ENCODE data around the gene CLDN1.
"Not testable (repeated sequence)": the region's sequence is repeated elsewhere in the genome, so short reads cannot be mapped to it uniquely, and the experiment has no call there.

Gene CLDN1

GRCh38 chr3:190279690-190280089 lies 42.6 kb downstream of the CLDN1 start:
- Histone ChIP-seq H3K36me3 (no peaks in the 10 kb centered on the region), H3K27ac (no peak overlapping the region), H3K4me1 (no peaks in the 10 kb centered on the region), H3K27me3 (no peaks in the 10 kb centered on the region), H3K9me3 (no peaks in the 10 kb centered on the region), H3K4me3 (no peak overlapping the region)
- TF ChIP-seq CTCF (IDR thresholded peaks at IDR 0.05), result no peak
- intact Hi-C loops (cut with DNase I; ENCODE audit: low total_unique reads), result no loop called here
- DNase-seq, result no peak

GRCh38 chr3:190272747-190273146 lies 49.5 kb downstream of the CLDN1 start:
- no peak for TF ChIP-seq CTCF (IDR thresholded peaks at IDR 0.05)
- no peak overlapping the region for H3K27ac ChIP-seq
- intact Hi-C loops (cut with DNase I; ENCODE audit: low total_unique reads), result no loop called here
- peaks cover 0 to 8% (median 2%) of the 10 kb centered on the region in 4 donors for H3K4me1 ChIP-seq
- no peaks in the 10 kb centered on the region for H3K27me3 ChIP-seq
- H3K9me3 ChIP-seq, result no peaks in the 10 kb centered on the region
- no peak overlapping the region for H3K4me3 ChIP-seq
- no peaks in the 10 kb centered on the region for H3K36me3 ChIP-seq
- no peak for DNase-seq

GRCh38 chr3:190269101-190269500 lies 53.1 kb downstream of the CLDN1 start:
- Histone ChIP-seq H3K9me3 (no peaks in the 10 kb centered on the region), H3K4me1 (peaks cover 0 to 8% (median 2%) of the 10 kb centered on the region in 4 donors), H3K27me3 (no peaks in the 10 kb centered on the region), H3K27ac (no peak overlapping the region), H3K4me3 (no peak overlapping the region), H3K36me3 (no peaks in the 10 kb centered on the region)
- DNase-seq, result no peak
- no peak for TF ChIP-seq CTCF (IDR thresholded peaks at IDR 0.05)
- intact Hi-C loops (cut with DNase I; ENCODE audit: low total_unique reads), result no loop called here

DNA sequence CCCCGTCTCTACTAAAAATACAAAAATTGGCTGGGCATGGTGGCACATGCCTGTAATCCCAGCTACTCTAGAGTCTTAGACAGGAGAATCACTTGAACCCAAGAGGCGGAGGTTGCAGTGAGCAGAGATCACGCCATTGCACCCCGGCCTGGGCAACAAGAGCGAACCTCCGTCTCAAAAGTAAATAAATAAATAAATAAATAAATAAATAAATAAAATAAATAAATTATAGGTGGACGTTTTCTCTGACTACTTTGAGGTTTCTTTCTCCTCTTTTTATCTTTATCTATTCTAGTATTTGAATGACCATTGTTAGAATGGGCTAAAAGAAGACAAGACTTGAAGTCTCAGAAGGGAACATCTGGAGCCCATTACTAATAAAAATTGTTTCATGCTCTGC lies 54.8 kb downstream of the CLDN1 start:
- H3K27me3 ChIP-seq; DNase-seq; H3K36me3 ChIP-seq; intact Hi-C loops (cut with DNase I; ENCODE audit: low total_unique reads); H3K27ac ChIP-seq; H3K9me3 ChIP-seq; H3K4me1 ChIP-seq; H3K4me3 ChIP-seq: not testable (repeated sequence)

- intact Hi-C loops (cut with DNase I; ENCODE audit: low total_unique reads), result no loop called here
- Histone ChIP-seq H3K27ac (no peak overlapping the region), H3K36me3 (no peaks in the 10 kb centered on the region), H3K9me3 (no peaks in the 10 kb centered on the region), H3K4me1 (peaks cover 0 to 12% (median 4%) of the 10 kb centered on the region in 4 donors), H3K4me3 (no peak overlapping the region), H3K27me3 (no peaks in the 10 kb centered on the region)
- DNase-seq, result no peak
- TF ChIP-seq CTCF (IDR thresholded peaks at IDR 0.05), result no peak
Observed at GRCh38 chr3:190266913-190267290, 55.3 kb downstream of the CLDN1 start.

GRCh38 chr3:190266265-190266912 lies 55.9 kb downstream of the CLDN1 start:
- intact Hi-C loops (cut with DNase I; ENCODE audit: low total_unique reads), result no loop called here
- Histone ChIP-seq H3K9me3 (no peaks in the 10 kb centered on the region), H3K27me3 (no peaks in the 10 kb centered on the region), H3K27ac (no peak overlapping the region), H3K36me3 (no peaks in the 10 kb centered on the region), H3K4me3 (no peak overlapping the region), H3K4me1 (peaks cover 0 to 17% (median 9%) of the 10 kb centered on the region in 4 donors)
- no peak for DNase-seq
- no peak for TF ChIP-seq CTCF (IDR thresholded peaks at IDR 0.05)

All from tibial artery (tissue), 4 donors.